Sigmoid colon (tissue), 4 donors: ENCODE measurements around the gene SDK1.

Experiments used
- EP300 ChIP-seq, 4 donors: sonication (generic); formaldehyde crosslinking; IDR thresholded peaks; one replicate each; pipeline ENCODE4 v1.6.1; 2017; ENCODE audit warnings: antibody characterized with exemption in 4 of 4
- POLR2A ChIP-seq, 2 donors: fragments of 450-650 bp; IDR thresholded peaks; one replicate each; pipeline ENCODE4 v1.6.1; 2016; ENCODE audit warnings: antibody characterized with exemption in 2 of 2, mild to moderate bottlenecking in 2 of 2, moderate library complexity in 2 of 2
- TF ChIP-seq, protein P1 (sequence below), 4 experiments: fragments of 450-650 bp in 3 of 4; fragments of 200-600 bp in 1 of 4; IDR thresholded peaks; one replicate each; pipeline ENCODE4 v1.5.1; 2016 to 2019; ENCODE audit warnings: antibody characterized with exemption in 4 of 4, mild to moderate bottlenecking in 3 of 4, moderate library complexity in 2 of 4

GRCh38 chr7:3280946-3281656 lies 20.0 kb upstream of the SDK1 start:
- no peak for TF ChIP-seq POLR2A (IDR thresholded peaks at IDR 0.05)
- TF ChIP-seq, protein P1, sequence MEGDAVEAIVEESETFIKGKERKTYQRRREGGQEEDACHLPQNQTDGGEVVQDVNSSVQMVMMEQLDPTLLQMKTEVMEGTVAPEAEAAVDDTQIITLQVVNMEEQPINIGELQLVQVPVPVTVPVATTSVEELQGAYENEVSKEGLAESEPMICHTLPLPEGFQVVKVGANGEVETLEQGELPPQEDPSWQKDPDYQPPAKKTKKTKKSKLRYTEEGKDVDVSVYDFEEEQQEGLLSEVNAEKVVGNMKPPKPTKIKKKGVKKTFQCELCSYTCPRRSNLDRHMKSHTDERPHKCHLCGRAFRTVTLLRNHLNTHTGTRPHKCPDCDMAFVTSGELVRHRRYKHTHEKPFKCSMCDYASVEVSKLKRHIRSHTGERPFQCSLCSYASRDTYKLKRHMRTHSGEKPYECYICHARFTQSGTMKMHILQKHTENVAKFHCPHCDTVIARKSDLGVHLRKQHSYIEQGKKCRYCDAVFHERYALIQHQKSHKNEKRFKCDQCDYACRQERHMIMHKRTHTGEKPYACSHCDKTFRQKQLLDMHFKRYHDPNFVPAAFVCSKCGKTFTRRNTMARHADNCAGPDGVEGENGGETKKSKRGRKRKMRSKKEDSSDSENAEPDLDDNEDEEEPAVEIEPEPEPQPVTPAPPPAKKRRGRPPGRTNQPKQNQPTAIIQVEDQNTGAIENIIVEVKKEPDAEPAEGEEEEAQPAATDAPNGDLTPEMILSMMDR (IDR thresholded peaks at IDR 0.05), result no peak
- TF ChIP-seq EP300 (IDR thresholded peaks at IDR 0.05), result no peak
